Esophagus muscularis mucosa (tissue), 3 donors: Measurements from ENCODE around the gene FAM131C.

ENCODE experiments used
- POLR2A ChIP-seq: fragments of 450-650 bp; IDR thresholded peaks from one replicate; pipeline ENCODE4 v1.6.1; 2017; ENCODE audit warnings: antibody characterized with exemption, moderate library complexity, mild to moderate bottlenecking, low read depth
- TF ChIP-seq, protein P1 (sequence below), 3 experiments: fragments of 200-600 bp in 2 of 3; fragments of 450-650 bp in 1 of 3; sonication (generic) in 2 of 3; IDR thresholded peaks; one replicate each; pipeline ENCODE4 v1.5.1; 2017 to 2019; ENCODE audit warnings: antibody characterized with exemption in 3 of 3, mild to moderate bottlenecking in 2 of 3, moderate library complexity in 1 of 3

DNA sequence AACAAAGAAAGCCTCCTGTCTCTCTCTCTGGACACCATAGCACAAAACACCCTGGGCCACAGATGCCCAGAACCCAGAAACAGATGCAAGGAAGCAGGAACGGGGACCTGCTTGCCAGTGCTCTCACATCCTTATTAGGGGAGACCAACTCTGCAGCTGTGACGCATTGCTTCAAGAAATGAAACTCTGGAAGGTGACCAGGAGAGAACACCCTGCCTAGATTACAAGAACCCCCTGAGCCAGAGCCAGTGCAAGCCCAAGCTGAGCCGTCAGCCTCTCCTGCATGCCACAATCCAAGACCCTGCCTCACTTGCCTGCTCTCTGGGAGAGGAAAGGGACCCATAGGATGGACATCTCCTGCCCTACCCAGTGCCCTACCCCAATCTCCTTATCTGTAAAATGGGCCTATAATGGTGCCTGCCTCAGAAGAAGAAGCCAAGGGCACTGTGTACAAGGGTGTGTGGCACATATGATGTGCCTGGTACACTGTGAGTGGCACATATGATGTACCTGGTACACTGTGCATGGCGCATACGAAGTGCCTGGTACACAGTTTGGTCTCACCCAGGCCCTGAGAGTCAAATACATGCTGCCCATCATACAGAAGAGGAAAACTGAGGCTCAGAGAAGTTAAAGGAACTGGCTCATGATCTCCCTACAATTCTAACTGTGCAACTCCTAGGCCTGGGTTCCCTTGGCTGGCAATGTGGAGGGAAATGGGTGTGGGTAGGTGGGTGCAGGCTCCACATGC, 16.8 kb upstream of the FAM131C start:
- TF ChIP-seq POLR2A: no peak
- TF ChIP-seq, protein P1, sequence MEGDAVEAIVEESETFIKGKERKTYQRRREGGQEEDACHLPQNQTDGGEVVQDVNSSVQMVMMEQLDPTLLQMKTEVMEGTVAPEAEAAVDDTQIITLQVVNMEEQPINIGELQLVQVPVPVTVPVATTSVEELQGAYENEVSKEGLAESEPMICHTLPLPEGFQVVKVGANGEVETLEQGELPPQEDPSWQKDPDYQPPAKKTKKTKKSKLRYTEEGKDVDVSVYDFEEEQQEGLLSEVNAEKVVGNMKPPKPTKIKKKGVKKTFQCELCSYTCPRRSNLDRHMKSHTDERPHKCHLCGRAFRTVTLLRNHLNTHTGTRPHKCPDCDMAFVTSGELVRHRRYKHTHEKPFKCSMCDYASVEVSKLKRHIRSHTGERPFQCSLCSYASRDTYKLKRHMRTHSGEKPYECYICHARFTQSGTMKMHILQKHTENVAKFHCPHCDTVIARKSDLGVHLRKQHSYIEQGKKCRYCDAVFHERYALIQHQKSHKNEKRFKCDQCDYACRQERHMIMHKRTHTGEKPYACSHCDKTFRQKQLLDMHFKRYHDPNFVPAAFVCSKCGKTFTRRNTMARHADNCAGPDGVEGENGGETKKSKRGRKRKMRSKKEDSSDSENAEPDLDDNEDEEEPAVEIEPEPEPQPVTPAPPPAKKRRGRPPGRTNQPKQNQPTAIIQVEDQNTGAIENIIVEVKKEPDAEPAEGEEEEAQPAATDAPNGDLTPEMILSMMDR (IDR thresholded peaks at IDR 0.05): no peak
